Measurements from ENCODE around the gene LEMD2. TPM values are rescaled to one million over a fixed set of nuclear protein-coding genes. Genes with fewer than 3 reads are reported as not detected.

The LEMD2 gene
- total and polyA plus RNA-seq, 2 donors (not counting 3 experiments of a cell fraction or from before 2014, with no cell fraction given) = 61.1 to 81.8 TPM

DNA sequence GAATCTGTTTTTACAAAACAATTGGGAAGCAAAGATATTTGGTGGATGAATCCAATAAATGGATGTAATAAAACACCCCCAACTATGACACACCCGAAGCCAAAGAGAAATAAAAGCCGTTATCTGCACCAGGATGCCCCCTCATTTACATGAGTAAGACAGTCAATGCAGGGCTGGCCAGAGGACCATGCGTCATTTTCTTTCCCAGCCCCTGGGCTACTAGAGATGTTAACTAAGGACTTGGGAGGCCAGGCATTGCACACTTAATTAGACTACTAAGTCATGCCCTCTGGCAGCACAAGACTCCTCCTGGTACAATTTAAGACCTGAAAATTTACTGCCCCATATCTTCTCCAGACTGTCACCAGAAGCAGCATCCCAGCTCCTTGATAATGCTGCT is 3.2 kb downstream of the LEMD2 start:
- dilution Hi-C loops (cut with MboI; ENCODE audit: extremely low pct_ligation_motif_present, low sequenced_read_pairs) = no loop called here
- peak; percentile 77 for DNase-seq (ENCODE audit: low read depth, low spot score)
- H3K4me2 ChIP-seq (ENCODE audit: insufficient read depth, low read length) = peak overlapping the region; percentile 80

More for the DNA sequence above, 3.2 kb downstream of the LEMD2 start:
- Histone ChIP-seq H2AFZ (ENCODE audit: low read depth, low read length) (no peak overlapping the region), H4K20me1 (replicated peaks; ENCODE audit: control insufficient read depth, extremely low read depth, insufficient read depth, low read length) (no peaks in the 10 kb centered on the region), H3K36me3 (ENCODE audit: control insufficient read depth in 2 of 2, extremely low read depth in 1 of 2, insufficient read depth in 2 of 2, low read length in 2 of 2) (peaks cover 8 to 22% of the 10 kb centered on the region in 2 experiments), H3K4me1 (ENCODE audit: control insufficient read depth, extremely low read depth, insufficient read depth, low read length) (peaks cover 62% of the 10 kb centered on the region), H3K9me1 (replicated peaks; ENCODE audit: control insufficient read depth, extremely low read depth, insufficient read depth, low read length) (no peaks in the 10 kb centered on the region), H3K27ac (ENCODE audit: insufficient read depth, low read depth, low read length) (peak overlapping the region; percentile 94), H3K79me2 (ENCODE audit: control insufficient read depth, insufficient read depth, low read length) (peaks cover 41% of the 10 kb centered on the region), H3K4me3 (replicated peaks in 1 of 3; ENCODE audit: insufficient read depth in 1 of 3, low read depth in 1 of 3, low read length in 3 of 3) (no peak overlapping the region), H3K27me3 (ENCODE audit: control insufficient read depth in 2 of 2, insufficient read depth in 2 of 2, low read length in 2 of 2) (no peaks in the 10 kb centered on the region), H3K9ac (replicated peaks; ENCODE audit: extremely low read depth, insufficient read depth, low read length) (peak overlapping the region; percentile 40), H3K9me3 (replicated peaks; ENCODE audit: control insufficient read depth, insufficient read depth, low read length) (no peaks in the 10 kb centered on the region)
- no TSS peak for BruUV-seq (replicated peaks)
- POLR2A ChIA-PET = interaction anchor here (5.4 kb wide), 1 partner anchor 14 kb away, joined by 22 read pairs; no protein-coding TSS in a partner anchor
- FAIRE-seq = peak; percentile 59
- CTCF ChIA-PET = interaction anchor here (1.0 to 8.8 kb wide), 4 partner anchors 15 to 239 kb away, joined by 3 to 155 read pairs (median 5); no protein-coding TSS in a partner anchor
- intact Hi-C loops (cut with micrococcal nuclease) = no loop called here
- TF ChIP-seq MAX (IDR thresholded peaks at IDR 0.05; ENCODE audit: insufficient read depth, insufficient read length) (no peak), POLR2AphosphoS5 (IDR thresholded peaks at IDR 0.05; ENCODE audit: insufficient read depth, low read depth, low read length) (no peak), MYC (IDR thresholded peaks at IDR 0.05; ENCODE audit: low read depth, low read length) (no peak), JUN (IDR thresholded peaks at IDR 0.05; ENCODE audit: borderline replicate concordance, insufficient read depth, insufficient read length, low read depth) (peak; percentile 30), POLR2A (IDR thresholded peaks at IDR 0.05; ENCODE audit: low read depth, low read length) (peak; percentile 38), EZH2 (IDR thresholded peaks at IDR 0.05; ENCODE audit: borderline replicate concordance, low read depth, low read length, severe bottlenecking) (no peak), GATA2 (IDR thresholded peaks at IDR 0.05; ENCODE audit: insufficient read depth, insufficient read length, low read depth, low read length) (no peak)
- TF ChIP-seq, protein P1, sequence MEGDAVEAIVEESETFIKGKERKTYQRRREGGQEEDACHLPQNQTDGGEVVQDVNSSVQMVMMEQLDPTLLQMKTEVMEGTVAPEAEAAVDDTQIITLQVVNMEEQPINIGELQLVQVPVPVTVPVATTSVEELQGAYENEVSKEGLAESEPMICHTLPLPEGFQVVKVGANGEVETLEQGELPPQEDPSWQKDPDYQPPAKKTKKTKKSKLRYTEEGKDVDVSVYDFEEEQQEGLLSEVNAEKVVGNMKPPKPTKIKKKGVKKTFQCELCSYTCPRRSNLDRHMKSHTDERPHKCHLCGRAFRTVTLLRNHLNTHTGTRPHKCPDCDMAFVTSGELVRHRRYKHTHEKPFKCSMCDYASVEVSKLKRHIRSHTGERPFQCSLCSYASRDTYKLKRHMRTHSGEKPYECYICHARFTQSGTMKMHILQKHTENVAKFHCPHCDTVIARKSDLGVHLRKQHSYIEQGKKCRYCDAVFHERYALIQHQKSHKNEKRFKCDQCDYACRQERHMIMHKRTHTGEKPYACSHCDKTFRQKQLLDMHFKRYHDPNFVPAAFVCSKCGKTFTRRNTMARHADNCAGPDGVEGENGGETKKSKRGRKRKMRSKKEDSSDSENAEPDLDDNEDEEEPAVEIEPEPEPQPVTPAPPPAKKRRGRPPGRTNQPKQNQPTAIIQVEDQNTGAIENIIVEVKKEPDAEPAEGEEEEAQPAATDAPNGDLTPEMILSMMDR (IDR thresholded peaks at IDR 0.05; ENCODE audit: extremely low read depth in 1 of 2, insufficient read depth in 1 of 2, low read depth in 1 of 2, low read length in 2 of 2) = no peak
